GM12878 (cell line): Measurements from ENCODE around the gene TIGAR.

Source experiments
- BHLHE40 ChIP-seq, 2 experiments: fragments of 450-650 bp in 1 of 2; IDR thresholded peaks; 2 replicates each; pipeline ENCODE4 v1.6.1; 2011 to 2017; ENCODE audit warnings: low read depth in 2 of 2, borderline replicate concordance in 1 of 2, improper control_type of control experiment in 1 of 2, low read length in 1 of 2, mild to moderate bottlenecking in 1 of 2
- CHD2 ChIP-seq: IDR thresholded peaks from 2 replicates; pipeline ENCODE4 v1.6.1; 2011; ENCODE audit warnings: low read depth, low read length, improper control_type of control experiment, borderline replicate concordance
- CTCF ChIP-seq, 3 experiments: IDR thresholded peaks in 2 of 3; conservative IDR thresholded peaks in 1 of 3; 2 replicates each; pipeline ENCODE4 v1.5.1; 2011; ENCODE audit warnings: low read depth in 3 of 3, low read length in 3 of 3, mild to moderate bottlenecking in 3 of 3, control low read depth in 2 of 3, moderate library complexity in 2 of 3, inconsistent platforms in 1 of 3, mixed read lengths in 1 of 3; ENCODE audit not compliant: control insufficient read depth in 2 of 3, insufficient read depth in 1 of 3; ENCODE audit errors: extremely low read depth in 1 of 3
- ETV6 ChIP-seq, 2 experiments: fragments of 450-650 bp in 1 of 2; IDR thresholded peaks in 1 of 2; conservative IDR thresholded peaks in 1 of 2; 2 replicates each; pipeline ENCODE4 v1.6.1; 2014; ENCODE audit warnings: antibody characterized with exemption in 1 of 2, borderline replicate concordance in 1 of 2, low read depth in 1 of 2, mild to moderate bottlenecking in 1 of 2, moderate library complexity in 1 of 2
- EZH2 ChIP-seq: IDR thresholded peaks from 2 replicates; pipeline ENCODE4 v1.6.1; 2012; ENCODE audit warnings: low read depth, mild to moderate bottlenecking, control low read depth, inconsistent platforms, low read length, borderline replicate concordance; ENCODE audit not compliant: control insufficient read depth
- FOXK2 ChIP-seq: fragments of 450-650 bp; IDR thresholded peaks from 2 replicates; pipeline ENCODE4 v1.6.1; 2017; ENCODE audit warnings: mild to moderate bottlenecking, moderate library complexity
- JUND ChIP-seq: IDR thresholded peaks from 2 replicates; pipeline ENCODE4 v1.6.1; 2012; ENCODE audit warnings: low read depth, mild to moderate bottlenecking, low read length, improper control_type of control experiment, moderate library complexity
- KAT2A ChIP-seq: conservative IDR thresholded peaks from 2 replicates; pipeline ENCODE4 v1.6.1; 2011; ENCODE audit warnings: low read depth, low read length; ENCODE audit not compliant: control insufficient read depth
- NBN ChIP-seq: fragments of 450-650 bp; IDR thresholded peaks from 2 replicates; pipeline ENCODE4 v1.6.1; 2016
- NFYB ChIP-seq: IDR thresholded peaks from 2 replicates; pipeline ENCODE4 v1.6.1; 2011; ENCODE audit warnings: low read depth, mild to moderate bottlenecking, low read length, improper control_type of control experiment, moderate library complexity; ENCODE audit not compliant: insufficient read depth
- SREBF1 ChIP-seq: IDR thresholded peaks from 2 replicates; pipeline ENCODE4 v1.6.1; 2012; ENCODE audit warnings: mild to moderate bottlenecking, low read length

- TF ChIP-seq SREBF1 (no peak), BHLHE40 (IDR thresholded peaks at IDR 0.05; ENCODE audit: borderline replicate concordance in 1 of 2, low read depth in 2 of 2, low read length in 1 of 2) (no peak), CTCF (IDR thresholded peaks at IDR 0.05 in 2 of 3, conservative IDR thresholded peaks at IDR 0.05 in 1 of 3; ENCODE audit: control insufficient read depth in 2 of 3, extremely low read depth in 1 of 3, insufficient read depth in 1 of 3, low read depth in 3 of 3, low read length in 3 of 3) (no peak), FOXK2 (no peak), ETV6 (conservative IDR thresholded peaks at IDR 0.05 in 1 of 2, IDR thresholded peaks at IDR 0.05 in 1 of 2; ENCODE audit: borderline replicate concordance in 1 of 2, low read depth in 1 of 2) (no peak), EZH2 (no peak), NBN (no peak), CHD2 (no peak), NFYB (no peak), KAT2A (no peak), JUND (no peak)
Observed at GRCh38 chr12:4401117-4401516, 80.1 kb downstream of the TIGAR start.
